G401.6 (cell line): ENCODE results near the gene NOTCH2.
"Not testable (repeated sequence)": the region's sequence is repeated elsewhere in the genome, so short reads cannot be mapped to it uniquely, and the experiment has no call there.

ENCODE experiments used
- FAIRE-seq: peaks from 2 replicates; lab custom pipeline; 2012; peaks lifted over from hg19 to GRCh38; lab: Jason Lieb, UNC

The NOTCH2 gene

DNA sequence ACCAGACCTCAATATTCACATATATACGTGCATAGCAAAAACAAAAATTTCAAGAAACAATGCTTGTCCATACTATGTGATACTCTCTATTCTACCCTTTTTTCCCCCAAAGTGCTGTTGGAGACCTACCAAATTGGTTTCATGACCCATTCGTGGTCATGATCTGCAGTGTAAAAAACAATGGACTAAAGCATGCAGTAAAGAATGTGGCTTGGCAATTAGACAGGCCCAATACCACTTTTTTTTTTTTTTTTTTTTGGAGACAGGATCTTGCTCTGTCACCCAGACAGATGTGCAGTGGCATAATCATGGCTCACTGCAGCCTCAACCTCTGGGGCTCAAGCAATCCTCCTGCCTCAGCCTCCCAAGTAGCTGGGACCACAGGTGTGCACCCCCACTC lies 21.3 kb downstream of the NOTCH2 start:
- FAIRE-seq, result not testable (repeated sequence)

DNA sequence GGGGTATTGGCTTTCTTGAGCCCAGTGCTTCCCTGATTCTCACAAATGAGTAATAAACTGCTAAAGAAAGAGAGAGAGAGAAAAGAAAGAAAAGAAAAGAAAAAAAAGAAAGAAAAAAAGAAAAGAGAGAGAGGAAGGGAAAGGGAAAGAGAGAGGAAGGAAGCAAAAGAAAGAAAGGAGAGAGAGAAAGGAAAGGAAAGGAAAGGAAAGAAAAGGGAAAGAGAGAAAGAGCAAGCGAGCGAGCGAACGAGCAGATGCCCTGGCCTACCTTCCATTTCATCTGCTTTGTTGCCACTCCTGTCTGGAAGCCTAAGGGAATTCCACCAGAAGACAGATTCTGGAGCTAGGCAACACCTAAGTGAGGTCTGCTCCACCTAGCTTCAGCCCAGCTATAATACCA lies 27.7 kb downstream of the NOTCH2 start:
- FAIRE-seq, result not testable (repeated sequence)

DNA sequence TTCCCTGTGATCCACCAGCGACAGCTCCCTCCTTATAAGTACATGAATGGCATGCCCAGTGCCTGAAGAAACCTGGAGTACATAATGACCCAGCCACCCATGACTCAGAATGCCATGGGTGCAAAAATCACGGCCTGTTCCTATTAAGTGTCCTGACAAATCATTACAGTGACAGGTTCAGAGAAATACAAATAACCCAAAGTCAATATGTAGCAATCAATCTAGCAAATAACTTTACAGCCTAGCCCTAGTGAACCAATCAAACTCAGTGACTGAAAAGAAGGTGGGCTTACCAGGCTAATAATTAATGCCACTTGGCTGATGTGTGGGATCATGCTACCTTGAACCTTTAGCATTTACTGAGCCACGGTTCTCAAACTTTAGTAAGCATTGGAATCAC lies 37.2 kb downstream of the NOTCH2 start:
- not testable (repeated sequence) for FAIRE-seq

DNA sequence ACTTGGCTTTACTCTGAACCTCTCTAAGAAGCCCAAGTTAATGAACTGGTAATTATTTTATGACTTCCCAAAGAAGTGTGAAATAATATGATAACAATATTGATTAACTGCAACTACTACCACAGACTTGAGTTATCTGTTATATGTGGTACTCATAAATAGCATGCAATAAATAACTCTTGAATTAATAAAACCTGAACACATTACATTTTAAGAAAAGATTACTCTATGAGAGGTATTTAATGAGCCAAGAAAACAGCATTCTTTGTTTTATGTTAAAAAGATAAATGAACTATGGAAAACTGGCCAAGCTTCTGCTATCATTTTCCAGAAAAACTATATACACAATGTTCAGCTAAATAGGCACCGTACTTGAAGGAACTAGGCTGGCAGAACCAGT lies 45.7 kb downstream of the NOTCH2 start:
- FAIRE-seq, result not testable (repeated sequence)

DNA sequence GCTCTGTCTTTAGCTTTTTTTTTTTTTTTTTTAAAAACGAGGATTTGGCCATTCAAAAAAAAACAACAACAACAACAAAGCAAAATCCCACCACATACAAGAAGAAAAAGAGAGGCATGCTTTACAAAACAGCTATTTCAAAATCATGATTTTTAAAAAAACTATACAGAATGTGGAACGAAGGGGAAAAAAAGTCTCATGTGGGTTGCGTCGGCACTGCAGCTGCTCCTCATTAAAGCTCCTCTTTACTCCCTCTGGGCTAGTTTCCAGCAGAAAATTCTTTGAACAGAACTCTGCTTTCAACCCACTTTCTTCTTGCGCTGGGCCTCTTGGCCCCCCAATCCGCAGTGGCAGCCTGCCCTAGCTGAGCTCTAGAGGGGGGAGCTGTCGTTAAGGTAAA lies 54.5 kb downstream of the NOTCH2 start:
- FAIRE-seq, result not testable (repeated sequence)

DNA sequence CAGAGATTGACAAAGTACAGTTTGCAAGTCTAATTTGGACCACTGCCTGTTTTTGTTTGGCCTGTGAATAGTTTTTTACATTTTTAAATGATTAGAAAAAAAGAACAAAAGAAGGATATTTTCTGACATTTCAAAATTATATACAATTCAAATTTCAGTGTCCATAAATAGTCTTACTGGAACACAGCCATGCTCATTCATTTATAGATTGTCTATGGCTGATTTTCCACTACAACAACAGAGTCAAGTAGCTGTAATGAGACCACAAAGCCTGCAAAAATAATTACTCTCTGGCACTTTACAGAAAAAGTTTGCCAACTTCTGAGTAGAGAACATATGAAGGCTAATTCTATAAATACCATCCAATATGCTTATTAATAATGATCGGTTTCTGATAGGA lies 61.1 kb downstream of the NOTCH2 start:
- not testable (repeated sequence) for FAIRE-seq

DNA sequence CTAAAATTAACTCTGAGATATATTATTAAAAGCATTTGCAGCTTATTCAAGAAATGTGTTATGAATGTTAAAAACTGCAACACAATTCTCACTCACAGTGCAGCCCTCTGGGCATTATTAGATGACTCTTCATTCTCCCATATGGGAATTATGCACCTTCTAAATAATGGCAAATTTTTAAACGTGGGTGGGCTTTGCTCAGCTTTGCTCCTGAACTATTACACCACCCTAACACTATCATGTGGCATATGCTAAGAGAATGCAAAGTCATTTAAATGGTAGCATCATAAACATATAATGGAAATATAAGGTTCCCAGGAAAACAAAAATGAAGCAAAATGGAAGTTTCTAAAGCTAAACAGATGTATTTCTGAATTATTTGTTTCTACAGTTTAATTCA lies 61.6 kb downstream of the NOTCH2 start:
- not testable (repeated sequence) for FAIRE-seq

DNA sequence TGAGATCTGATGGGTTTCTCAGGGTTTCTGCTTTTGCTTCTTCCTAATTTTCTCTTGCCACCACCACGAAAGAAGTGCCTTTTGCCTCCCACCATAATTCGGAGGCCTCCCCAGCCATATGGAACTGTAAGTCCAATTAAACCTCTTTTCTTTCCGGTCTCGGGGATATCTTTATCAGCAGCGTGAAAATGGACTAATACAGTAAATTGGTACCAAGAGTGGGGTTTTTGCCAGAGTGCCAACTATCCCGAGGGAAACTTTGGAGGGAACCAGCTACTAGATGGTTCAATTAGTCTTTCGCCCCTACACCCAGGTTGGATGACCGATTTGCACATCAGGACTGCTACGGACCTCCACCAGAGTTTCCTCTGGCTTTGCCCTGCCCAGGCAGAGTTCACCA lies 68.4 kb downstream of the NOTCH2 start:
- not testable (repeated sequence) for FAIRE-seq

DNA sequence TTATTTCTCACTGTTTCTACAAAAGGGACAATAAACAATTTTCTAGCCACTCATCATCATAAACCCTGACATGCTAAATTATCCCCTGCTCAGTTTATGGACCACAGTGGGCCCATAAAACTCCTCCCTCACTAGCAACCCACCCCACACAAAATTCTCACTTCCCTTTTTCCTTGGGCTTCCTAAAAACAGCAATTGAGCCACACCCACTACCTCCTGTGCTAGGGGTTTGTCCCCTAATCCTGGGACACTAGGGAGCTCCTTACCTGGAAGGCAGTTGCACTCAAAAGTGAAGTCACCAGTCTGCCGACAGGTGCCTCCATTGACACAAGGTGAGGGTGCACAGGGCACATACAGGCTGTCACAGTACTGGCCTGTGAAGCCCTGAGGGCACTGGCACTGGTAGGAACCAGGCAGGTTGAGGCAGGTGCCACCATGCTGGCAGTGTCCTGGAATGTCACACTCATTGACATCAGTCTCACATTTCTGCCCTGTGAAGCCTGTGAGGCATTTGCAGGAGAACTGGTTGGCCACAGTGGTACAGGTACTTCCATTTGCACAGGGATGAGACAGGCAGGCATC lies 72.6 kb downstream of the NOTCH2 start:
- not testable (repeated sequence) for FAIRE-seq

DNA sequence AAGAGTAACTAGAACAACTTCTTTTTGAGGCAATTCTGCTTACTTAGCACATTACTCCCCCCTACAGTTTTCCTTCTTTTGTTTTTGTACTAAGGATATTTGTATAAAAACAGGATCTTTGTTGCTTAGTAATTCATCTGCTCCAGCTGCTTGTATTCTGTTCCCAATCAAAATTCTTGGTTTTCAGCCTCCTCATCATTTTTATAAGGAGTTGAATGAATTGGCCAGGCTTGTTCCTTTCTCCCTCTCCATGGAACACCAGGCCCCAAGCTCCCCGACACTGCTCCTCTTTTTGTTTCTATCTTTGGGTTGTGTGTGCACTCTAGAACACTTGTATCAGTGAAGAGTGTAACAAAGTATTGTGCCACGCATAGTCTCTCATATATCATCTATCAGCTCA lies 73.5 kb downstream of the NOTCH2 start:
- not testable (repeated sequence) for FAIRE-seq

DNA sequence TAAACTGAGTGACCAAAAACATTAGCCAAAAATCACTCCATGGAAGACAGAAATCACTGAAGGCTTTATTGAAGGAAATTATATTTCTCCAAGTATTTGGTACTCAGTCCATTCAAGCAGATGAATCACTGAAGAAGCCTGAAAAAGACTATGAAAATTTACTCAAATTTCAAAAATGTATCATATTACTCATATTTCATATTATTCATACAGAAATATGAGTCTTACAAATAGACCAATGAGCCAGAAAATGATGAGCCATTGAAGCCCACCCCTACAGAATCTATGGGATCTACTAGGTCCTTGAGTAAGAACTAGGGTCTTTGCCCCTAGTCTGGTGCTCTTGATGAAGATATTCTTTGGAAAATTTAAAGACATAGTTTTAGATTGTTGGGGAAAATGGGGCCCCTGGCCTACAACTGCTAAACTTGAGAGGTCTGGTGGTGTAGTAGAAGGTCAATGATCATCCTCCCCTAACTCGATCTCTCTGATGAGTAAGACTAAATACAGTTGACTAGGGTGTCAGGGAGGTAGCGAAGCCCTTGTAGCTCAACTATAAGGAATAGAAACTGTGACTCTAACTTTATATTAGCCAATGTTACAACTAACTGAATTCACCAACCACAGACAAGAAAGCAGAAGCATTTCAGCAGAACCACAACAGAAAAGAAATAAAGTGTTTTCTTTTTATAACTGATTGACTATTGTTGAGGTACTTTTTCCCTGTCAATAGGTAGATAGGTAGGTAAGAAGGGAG lies 81.0 kb downstream of the NOTCH2 start:
- no peak for FAIRE-seq

DNA sequence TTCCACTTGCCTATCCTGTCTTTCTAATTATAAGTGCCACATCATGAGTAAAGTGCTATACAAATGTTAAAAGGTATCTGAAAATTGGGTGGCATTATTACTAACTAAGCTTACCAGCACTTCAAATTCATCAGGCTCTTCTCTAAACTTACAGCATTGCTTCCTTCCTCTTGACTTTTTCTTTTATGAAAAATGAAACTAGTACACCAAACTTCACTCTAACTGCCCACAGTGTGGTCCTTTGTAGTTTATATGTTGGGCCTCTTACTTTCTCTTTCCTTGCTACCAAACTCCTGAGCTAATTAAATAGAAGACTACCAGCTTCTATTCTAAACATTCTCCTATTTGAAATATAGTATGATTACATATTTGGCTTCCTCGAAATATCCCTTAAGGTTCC lies 81.8 kb downstream of the NOTCH2 start:
- no peak for FAIRE-seq

DNA sequence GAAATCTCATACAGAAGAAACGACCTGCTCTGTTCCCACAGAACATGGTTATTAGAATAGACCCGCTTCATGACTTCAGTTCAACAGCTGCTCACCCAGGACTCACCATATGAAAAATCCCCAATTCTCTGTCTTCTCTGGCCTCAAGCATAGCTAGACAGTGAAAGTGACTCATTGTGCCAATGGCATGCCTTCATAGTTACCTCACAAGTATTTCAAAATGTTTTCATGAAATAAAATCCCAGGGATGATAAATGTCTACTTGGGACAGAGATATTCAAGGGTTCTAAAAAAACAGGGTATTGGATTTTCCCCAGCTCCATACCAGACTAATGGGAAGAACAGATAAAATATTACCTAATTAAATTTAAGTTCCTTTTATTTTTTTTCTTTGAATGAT lies 82.3 kb downstream of the NOTCH2 start:
- FAIRE-seq, result no peak

DNA sequence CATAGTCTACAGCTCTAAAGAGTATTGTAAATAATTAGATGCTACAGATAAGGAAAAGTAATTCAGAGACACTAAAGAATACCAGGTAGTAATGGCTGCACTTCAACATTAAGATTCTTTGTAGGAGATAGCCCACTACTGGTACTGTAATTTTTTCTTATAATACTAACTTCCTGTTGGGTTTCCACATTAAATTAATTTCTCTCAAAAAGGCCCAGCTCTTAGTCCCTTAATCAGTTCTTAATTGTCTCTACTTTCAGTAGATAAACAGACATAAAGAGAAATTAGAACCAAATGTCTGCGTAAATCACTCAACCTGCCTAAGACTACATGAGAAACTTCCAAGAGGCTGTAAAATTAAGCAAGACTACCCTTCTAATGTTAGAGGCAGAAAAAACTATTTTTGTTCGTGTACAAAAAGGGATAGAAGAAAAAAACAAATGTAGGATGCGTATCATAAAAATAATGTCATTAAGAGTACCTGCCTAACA lies 83.4 kb downstream of the NOTCH2 start:
- no peak for FAIRE-seq

DNA sequence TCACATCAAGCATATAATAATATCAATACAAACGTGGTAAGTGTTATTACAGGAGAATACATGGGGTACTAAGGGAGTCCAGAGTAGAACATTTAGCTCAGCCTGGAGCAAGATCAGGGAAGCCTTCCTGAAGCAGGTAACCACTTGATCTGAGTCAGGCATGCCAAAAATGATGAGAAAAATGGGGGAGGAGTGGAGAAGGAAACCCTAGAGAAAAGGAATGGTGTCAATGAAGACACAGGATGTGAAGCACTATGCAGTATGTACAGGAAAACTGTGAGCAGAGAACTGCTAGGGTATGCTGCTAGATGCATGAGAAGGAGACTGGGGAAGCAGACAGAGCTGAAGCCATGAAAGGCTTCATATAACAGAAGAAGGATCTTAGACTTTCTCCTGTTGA lies 84.7 kb downstream of the NOTCH2 start:
- no peak for FAIRE-seq

DNA sequence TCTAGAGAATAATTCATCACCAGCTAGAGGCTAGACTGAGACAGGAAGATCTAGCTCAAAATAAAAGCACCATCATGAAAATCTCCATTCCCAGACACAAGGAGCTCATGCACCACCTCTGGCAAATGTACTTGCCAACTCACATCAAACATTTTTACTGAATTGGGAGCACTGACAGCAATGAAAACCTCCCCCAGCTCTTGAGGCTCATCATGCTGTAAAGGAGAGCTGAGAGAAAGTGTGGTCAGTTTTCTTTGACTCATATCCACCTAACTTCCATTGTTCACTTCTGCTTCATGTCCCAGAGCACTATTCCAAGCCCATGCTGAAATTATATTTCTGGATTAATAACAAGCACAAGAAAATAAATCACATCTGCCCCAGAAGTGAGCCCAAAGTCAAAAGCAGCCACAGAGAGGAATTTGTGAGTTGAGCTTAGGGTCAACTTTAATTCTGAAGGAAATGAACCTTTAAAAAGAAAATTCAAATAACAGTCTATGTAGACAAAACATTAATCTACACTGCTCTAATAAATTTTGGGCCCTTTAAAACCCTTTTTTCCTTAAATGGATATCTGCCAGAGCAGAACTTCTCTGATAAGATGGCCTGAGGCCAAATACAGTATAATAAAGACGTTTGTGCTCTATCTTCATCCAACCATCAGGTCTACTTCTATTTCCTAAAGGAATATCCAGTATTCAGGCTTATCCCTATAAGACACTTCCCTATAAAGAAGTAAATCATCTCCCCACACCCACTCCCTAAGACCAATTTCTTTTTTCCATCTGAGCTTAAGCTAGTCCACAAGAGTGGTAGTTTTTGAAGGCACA lies 87.3 kb downstream of the NOTCH2 start:
- no peak for FAIRE-seq

DNA sequence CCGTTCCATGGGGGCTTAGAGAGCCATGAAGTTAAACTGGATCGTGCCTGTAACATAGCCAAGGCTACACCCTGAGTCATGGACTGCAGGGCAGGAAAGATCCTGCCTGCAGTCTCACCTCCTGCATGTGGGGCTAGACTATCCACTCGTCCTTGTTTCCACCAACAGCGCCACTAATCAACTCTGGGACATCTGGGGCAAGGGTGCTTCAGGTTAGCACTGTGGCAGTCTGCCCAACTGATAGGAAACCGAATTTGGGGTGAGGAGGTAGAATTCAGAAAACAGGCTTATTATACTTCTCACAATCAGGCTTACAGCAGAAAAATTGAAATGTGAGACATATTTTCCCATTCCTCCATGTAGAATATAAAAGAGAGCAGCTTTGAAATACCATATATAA lies 88.0 kb downstream of the NOTCH2 start:
- no peak for FAIRE-seq

DNA sequence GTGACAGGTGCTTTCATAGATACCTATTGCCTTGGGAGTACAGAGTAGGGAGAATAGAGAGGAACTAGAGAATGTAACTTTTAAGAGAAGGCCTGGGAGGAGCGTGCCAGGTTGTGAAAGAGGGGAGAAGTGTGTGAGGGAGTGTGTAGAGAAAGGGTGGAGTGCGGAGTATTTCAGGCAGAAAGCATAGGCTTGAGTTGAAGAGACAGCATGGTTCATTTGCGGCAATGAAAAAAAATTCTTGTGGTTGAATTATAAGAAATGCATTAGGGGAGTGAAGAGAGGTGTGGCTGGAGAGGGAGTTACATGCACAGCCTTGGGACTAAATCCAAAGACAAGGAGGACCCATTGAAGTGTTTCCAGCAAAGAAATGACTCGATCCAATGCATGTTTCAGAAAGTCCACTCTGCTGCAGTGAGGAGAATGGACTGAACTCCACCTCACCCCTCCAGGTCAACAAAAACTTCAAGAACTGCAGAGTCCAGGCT lies 91.4 kb downstream of the NOTCH2 start:
- no peak for FAIRE-seq

DNA sequence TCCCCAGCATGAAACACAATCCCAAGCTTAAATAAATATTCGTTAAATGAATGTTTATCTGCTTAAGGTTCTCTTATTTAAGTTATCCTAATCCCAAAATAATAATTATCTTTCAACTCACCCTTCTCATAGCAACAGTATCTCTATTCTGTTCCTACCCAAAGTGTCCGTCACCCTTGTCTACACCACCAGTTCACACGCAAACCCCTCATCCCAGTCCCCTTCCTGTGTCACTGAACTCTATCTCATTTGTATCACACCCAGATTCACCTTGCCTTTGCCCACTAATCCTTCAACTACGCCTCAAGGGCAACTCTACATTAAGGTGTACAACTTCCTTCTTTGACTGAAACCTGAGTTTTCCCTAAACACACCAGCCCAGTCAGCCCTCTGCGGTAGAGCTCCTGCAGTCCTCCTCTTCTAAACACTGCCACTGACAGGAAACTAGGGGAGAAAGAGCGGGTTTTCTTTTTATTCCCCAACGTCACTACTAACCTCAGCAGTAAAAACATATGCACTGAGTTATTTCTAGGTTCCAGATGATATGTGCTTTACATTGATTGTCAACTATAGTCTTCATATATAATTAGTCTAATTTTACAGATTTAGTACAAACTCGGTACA lies 92.2 kb downstream of the NOTCH2 start:
- FAIRE-seq, result not testable (repeated sequence)

DNA sequence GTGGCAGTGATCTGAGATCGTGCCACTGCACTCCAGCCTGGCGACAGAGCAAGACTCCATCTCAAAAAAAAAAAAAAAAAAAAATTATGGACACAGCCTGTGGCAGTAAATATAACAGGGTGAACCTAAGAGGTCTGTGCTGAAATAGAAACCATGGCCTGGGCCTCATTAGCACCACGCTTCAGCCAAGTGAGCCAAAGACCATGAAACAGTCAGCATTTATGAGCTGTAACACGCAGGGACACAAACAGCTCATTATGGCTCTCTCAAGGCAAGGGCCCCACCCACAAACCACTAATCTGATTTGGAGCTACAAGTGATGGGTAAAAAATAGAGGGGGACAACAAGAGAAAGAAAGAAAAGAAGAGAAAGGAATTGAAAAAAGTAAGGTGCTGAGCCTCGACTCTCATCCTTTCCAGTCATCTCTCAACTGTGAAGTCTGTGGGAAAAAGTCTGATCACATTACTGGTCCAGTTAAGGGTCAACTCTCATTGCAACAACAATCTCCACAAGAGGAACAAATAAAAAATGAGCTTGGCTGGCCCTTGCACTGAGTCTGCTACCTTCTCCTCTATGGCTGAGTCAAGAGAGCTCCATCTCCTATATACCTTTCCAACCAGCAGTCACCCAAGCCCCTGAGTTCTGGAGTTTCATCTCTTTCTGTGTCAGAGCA lies 93.7 kb downstream of the NOTCH2 start:
- not testable (repeated sequence) for FAIRE-seq

DNA sequence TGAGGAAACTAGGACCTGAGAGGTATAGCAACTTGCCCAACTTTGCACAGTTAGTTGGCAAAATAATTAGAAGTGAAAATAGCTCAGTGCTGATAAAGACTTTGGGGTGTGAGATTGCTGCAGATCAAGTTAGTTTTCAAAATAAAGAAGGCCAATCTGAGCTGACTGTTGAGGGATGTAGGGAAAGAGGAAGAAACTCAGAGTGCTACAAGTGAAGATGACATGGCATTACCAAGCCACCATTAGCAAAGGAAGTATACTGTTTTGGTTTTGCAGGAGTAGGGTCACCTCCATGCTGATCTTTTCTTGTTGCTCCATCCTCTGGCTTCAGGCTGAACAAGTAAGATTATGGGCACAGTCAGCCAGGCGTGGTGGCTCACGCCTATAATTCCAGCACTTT lies 94.5 kb downstream of the NOTCH2 start:
- no peak for FAIRE-seq

DNA sequence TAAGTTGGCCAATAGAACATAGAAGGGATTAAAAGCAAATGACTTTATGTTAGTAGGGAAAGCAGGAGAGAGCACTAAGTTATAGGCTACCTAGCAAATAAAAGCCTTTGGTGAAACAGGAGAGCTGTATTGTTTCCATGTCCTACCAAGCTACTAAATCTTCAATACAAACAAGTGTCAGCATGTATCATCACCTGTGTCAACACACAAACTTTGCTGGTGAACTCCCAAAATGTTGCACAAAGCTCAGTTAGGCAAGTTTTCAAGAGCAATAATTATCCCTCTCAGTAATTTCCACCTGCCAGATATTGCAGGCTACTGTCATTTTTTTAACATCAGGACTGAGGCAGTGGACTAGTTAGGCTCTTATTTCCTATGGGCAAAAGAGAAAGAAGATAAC lies 95.4 kb downstream of the NOTCH2 start:
- no peak for FAIRE-seq
